ENCODE results near the gene WWC1.

Gene WWC1

DNA sequence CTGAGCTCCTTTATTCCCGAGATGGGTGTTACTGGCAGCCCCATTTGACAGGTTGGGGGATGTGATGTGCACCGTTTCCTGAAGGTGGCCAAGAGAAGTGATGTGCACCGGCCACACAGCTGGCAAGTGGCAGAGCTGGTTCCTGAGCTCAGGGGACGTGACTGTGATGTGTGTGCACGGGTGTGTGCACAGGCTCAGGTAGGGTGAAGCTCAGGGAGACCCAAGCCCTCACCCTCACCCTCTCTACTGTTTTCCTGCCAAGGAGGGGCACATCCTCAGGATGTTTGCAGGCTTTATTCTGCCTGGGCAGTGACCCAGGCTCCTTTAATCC, 56.6 kb downstream of the WWC1 start:
- no peaks in the 10 kb centered on the region for H3K36me3 Mint-ChIP-seq (ENCODE audit: low read depth)

DNA sequence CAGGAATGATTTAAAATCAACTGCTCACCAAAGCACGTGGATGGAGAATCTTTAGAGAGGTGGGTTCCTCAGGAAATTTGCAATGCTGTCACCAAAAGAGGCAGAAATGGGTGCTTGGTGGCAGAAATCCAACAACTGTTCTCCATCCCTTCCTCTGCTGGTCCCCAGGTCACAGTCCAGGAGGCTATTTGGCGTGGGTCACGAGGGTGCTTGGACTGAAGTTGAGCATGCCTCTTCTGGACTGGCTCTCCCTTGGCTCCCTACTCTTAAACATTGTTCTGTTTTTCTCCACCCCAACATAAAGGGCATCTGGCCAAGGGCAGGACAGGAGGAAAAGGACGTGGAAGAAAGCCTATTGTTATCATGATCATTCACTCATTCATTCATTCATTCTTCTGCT, 58.9 kb downstream of the WWC1 start:
- H3K4me1 Mint-ChIP-seq (ENCODE audit: low read depth): no peaks in the 10 kb centered on the region
- H3K4me3 Mint-ChIP-seq: no peak overlapping the region
- no peaks in the 10 kb centered on the region for H3K27me3 Mint-ChIP-seq
- H3K36me3 Mint-ChIP-seq (ENCODE audit: low read depth): no peaks in the 10 kb centered on the region
- H3K9me3 Mint-ChIP-seq: no peaks in the 10 kb centered on the region
- no peak overlapping the region for H3K27ac Mint-ChIP-seq

More for the DNA sequence above, 56.6 kb downstream of the WWC1 start:
- Mint-ChIP-seq H3K4me1 (ENCODE audit: low read depth) (no peaks in the 10 kb centered on the region), H3K9me3 (no peaks in the 10 kb centered on the region), H3K27me3 (peaks cover 3% of the 10 kb centered on the region), H3K27ac (no peak overlapping the region), H3K4me3 (no peak overlapping the region)

DNA sequence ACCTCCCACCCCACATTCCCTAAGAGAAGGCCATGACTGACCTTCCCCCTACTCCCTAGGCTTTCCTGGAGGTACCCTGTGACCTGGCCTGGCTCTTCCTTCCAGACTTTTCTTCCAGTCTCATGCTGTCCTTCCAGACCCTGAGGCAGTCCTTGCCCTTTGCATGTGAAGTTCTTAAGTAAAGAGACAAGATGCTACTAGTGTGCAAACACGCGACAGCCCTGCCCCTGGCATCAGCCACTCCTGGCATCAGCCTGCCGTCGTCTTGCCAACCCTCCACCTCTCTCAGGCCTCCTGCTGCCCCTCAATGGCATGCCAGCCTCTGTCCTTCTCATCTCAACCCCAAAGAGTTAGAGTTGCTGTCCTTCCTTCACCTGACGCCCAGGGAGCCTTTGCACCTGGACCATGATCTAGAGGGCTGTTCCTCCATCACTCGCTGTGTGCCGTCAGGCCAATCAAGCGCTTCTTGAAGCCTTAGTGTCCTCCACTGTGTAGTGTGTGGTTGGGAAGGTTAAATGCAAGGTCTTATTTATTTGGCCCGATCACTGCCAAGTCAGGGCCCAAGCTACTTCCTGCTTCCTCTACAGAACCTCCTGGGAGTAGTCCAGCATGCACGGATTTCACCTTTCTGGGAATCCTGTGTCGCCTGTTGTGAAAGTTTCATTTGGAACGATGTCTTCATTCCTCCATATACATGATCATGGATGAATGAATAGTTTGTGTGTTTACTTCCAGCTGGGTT, 61.9 kb downstream of the WWC1 start:
- Mint-ChIP-seq H3K4me1 (ENCODE audit: low read depth) (no peaks in the 10 kb centered on the region), H3K27me3 (no peaks in the 10 kb centered on the region), H3K27ac (no peak overlapping the region), H3K36me3 (ENCODE audit: low read depth) (no peaks in the 10 kb centered on the region), H3K9me3 (no peaks in the 10 kb centered on the region), H3K4me3 (no peak overlapping the region)

DNA sequence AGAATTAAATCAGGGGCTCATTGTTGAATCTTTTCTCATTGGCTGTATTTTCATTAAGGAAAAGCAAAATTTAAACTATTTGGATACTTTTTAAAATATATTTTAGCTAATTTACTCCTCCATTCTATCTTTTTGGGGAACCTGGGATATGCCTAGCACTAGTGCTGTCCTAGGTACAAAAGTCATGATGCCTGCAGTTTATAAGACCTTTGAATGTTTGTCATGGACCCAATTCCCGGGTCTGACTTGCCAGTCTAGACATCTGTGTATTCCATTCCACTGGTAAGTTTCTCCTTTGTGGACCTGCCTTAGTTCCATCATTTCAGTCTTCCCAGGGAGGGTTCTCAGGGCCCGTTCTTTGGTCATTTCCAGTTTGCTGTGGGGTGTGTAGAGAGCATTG, 63.0 kb downstream of the WWC1 start:
- Mint-ChIP-seq H3K36me3 (ENCODE audit: low read depth) (no peaks in the 10 kb centered on the region), H3K27ac (no peak overlapping the region), H3K4me1 (ENCODE audit: low read depth) (no peaks in the 10 kb centered on the region), H3K9me3 (no peaks in the 10 kb centered on the region), H3K4me3 (no peak overlapping the region), H3K27me3 (no peaks in the 10 kb centered on the region)

DNA sequence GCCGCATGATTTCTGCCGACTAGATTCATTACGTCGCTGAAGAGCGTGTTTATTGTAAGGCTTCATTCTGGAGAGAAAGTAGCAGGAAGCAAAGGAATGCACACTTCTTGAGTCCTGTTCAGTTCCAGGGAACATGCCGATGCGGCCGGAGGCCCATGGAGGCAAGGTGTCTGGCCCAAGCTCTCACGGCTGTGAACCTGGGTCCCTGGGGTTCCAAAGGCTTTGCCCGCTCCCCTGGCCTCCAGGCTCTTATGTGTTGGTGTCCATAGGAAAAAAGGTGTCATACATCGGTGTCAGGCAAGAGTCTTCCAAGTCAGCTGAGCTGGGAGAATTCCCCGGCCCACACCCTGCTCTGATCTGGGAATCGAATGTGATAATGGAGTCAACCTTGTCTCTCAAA, 64.7 kb downstream of the WWC1 start:
- H3K9me3 Mint-ChIP-seq: no peaks in the 10 kb centered on the region
- H3K27me3 Mint-ChIP-seq: no peaks in the 10 kb centered on the region
- no peaks in the 10 kb centered on the region for H3K4me1 Mint-ChIP-seq (ENCODE audit: low read depth)
- H3K4me3 Mint-ChIP-seq: no peak overlapping the region
- H3K27ac Mint-ChIP-seq: no peak overlapping the region
- no peaks in the 10 kb centered on the region for H3K36me3 Mint-ChIP-seq (ENCODE audit: low read depth)

DNA sequence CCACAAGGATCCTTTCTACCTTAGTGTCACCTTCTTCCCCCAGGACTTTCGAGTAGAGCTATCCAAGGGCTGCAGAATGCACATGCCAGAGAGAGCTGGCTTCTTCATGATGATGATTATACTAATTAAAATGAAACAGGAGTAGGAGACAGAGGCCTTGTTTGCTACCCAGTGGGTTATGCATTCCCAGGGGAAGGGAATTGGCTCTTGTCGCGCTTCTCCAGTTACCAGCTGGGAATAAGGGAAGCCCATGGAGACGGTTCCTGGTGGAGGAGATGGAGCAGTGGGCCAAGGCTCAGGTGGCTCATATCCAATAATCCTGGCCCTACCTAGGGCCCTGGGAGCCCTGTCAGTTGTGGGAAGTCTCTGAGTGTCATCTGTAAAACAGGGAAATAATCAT, 65.1 kb downstream of the WWC1 start:
- no peak overlapping the region for H3K27ac Mint-ChIP-seq
- no peaks in the 10 kb centered on the region for H3K9me3 Mint-ChIP-seq
- no peaks in the 10 kb centered on the region for H3K36me3 Mint-ChIP-seq (ENCODE audit: low read depth)
- H3K27me3 Mint-ChIP-seq: no peaks in the 10 kb centered on the region
- no peak overlapping the region for H3K4me3 Mint-ChIP-seq
- no peaks in the 10 kb centered on the region for H3K4me1 Mint-ChIP-seq (ENCODE audit: low read depth)

DNA sequence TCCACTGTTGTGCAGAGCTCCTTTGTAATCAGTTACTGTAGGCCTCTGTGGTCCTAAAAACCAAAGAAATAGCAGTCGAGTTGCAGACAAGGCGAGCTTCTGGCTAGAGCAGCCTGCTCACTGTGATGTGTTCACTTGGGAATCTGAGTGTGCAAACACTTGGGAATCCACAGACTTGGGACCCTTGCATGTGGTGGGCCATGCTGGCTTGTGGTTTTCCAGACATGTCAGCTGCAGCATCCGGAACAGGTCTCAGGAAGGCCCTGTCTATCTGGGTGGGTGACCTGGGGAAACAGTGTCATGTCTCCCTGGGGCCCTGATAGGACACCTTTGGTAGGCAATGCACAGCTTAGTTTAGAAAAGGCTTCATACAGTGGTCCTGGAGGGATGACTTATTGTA, 66.4 kb downstream of the WWC1 start:
- H3K36me3 Mint-ChIP-seq (ENCODE audit: low read depth): no peaks in the 10 kb centered on the region
- no peaks in the 10 kb centered on the region for H3K4me1 Mint-ChIP-seq (ENCODE audit: low read depth)
- no peak overlapping the region for H3K27ac Mint-ChIP-seq
- H3K4me3 Mint-ChIP-seq: no peak overlapping the region
- no peaks in the 10 kb centered on the region for H3K27me3 Mint-ChIP-seq
- H3K9me3 Mint-ChIP-seq: no peaks in the 10 kb centered on the region

DNA sequence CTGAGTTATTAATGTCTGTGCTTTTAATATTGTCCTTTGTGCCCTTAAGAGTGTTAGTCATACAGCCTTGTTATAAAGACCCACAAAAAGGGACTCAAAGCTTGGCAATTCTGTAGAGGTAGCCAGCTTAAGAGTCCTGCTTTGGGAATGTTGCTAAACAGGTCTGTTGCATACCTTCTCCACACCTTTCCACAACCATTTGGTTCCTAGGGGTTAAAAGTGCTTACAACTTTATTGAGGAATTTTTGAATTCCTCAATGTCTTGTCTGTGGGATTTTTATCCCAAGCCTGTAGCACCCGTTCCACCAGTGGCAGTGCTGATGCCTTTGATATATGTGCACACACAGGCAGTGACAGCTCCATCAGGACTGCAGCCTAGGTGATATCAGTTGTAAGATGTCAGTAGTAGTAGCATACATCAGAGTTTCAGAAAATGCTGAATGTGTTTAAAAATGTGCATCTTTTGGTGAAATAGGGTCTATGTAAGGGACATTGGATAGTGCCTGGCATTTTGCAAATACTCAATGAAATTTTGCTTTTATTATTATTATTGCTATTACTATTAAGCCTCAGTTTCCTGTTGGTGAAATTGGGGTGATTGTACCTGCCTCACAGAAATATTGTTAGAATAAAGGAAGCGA, 68.5 kb downstream of the WWC1 start:
- H3K4me3 Mint-ChIP-seq: no peak overlapping the region
- H3K27ac Mint-ChIP-seq: no peak overlapping the region
- no peaks in the 10 kb centered on the region for H3K36me3 Mint-ChIP-seq (ENCODE audit: low read depth)
- no peaks in the 10 kb centered on the region for H3K9me3 Mint-ChIP-seq
- no peaks in the 10 kb centered on the region for H3K4me1 Mint-ChIP-seq (ENCODE audit: low read depth)
- H3K27me3 Mint-ChIP-seq: no peaks in the 10 kb centered on the region

DNA sequence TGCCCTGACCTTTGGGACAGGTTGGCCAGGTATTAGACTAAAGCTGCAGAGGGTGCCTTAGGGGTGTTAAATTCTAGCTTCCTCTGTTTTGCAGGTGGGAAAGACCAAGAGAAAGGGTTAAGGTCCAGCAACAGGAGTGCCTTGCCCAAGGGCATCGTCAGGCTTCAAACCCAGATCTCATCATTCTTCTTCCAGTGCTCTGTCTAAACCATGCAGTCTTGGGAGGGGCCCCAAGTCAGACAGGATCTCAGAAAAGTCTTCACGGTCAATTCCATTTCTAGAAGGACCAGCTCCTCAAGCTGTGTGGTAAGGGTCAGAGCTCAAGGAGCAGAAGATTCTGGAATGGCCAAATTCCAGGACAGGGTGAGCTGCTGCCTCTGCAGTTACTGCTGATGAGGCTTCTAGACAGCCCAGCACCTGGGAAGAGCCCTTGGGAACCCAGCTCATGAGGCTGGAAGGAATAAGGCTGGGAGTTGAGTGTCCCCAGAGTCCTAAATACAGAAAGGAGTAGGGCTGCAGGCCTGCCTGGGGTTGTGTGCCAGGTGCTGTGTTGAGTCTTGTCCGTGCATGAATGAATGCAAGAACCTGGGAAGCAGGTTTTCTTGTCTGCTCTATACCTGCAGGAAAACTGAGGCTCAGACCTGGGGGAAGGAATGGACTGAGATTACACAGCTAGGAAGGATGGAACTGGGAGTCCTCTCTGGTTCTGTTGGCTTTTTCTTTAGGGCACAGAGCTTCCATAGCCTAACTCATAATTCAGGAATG, 69.3 kb downstream of the WWC1 start:
- Mint-ChIP-seq H3K27me3 (no peaks in the 10 kb centered on the region), H3K4me3 (no peak overlapping the region), H3K27ac (no peak overlapping the region), H3K36me3 (ENCODE audit: low read depth) (no peaks in the 10 kb centered on the region), H3K4me1 (ENCODE audit: low read depth) (no peaks in the 10 kb centered on the region), H3K9me3 (no peaks in the 10 kb centered on the region)

DNA sequence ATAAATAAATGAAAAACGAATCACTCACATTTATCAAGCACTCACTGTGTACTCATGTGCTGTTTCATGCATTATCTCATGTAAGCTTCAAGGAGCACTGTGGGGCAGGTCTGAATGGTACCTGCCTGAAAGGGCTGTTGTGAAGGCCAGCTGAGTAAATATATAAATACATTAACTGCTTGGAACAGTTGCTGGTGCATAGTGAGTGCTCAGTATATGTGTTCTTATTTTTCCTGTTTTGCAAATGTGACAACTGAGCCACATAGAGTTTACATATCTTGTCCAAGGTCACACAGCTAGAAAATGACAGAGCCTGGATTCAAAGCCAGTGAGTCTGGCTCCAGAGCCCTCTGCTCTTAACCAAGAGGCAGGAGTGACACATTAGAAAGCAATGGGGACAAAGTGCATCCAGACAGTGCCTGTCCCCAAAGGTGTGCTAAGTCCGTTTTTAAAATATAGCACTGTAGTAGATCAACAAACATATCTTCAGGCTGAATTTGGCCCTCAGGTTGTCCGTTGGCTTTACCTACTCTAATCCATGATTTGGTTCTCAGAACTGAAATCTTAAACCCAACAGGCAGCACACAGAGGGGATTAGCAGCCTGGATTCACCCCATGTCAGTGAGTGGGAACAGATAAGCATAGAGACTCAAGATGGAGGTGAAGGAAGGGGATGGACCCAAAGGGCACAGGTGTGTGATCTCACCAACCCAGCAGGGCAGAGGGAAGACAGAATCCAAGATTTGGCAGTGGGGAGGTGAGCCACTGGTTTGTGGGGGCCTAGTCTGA, 70.8 kb downstream of the WWC1 start:
- Mint-ChIP-seq H3K36me3 (ENCODE audit: low read depth) (no peaks in the 10 kb centered on the region), H3K27ac (no peak overlapping the region), H3K4me3 (no peak overlapping the region), H3K9me3 (no peaks in the 10 kb centered on the region), H3K4me1 (ENCODE audit: low read depth) (no peaks in the 10 kb centered on the region), H3K27me3 (no peaks in the 10 kb centered on the region)

DNA sequence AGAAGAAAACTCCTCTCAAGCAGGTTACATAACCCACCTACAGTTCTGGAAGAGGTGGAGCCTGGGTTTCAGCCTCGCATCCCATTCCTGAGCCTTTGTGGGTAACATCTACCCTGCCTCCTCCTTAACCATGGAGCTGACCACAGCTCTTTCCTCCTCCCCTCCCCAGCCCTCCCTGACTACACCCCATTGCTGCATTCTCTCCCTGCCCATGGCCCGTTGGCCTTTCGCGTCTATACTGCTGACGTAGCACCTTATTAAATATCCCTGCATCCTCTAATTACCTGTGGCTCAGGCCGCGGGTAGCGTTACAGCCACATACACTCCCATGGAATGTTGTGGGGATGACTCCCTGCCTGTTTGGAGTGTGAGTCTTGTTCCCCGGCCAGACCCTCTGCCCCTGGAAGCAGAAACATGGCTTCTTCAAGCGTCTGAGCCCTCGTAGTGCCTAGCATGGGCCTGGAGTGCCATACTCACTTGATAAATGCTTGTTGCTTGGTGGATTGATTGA, 72.8 kb downstream of the WWC1 start:
- Mint-ChIP-seq H3K27me3 (no peaks in the 10 kb centered on the region), H3K9me3 (no peaks in the 10 kb centered on the region), H3K27ac (no peak overlapping the region), H3K4me3 (no peak overlapping the region), H3K36me3 (ENCODE audit: low read depth) (no peaks in the 10 kb centered on the region), H3K4me1 (ENCODE audit: low read depth) (no peaks in the 10 kb centered on the region)

DNA sequence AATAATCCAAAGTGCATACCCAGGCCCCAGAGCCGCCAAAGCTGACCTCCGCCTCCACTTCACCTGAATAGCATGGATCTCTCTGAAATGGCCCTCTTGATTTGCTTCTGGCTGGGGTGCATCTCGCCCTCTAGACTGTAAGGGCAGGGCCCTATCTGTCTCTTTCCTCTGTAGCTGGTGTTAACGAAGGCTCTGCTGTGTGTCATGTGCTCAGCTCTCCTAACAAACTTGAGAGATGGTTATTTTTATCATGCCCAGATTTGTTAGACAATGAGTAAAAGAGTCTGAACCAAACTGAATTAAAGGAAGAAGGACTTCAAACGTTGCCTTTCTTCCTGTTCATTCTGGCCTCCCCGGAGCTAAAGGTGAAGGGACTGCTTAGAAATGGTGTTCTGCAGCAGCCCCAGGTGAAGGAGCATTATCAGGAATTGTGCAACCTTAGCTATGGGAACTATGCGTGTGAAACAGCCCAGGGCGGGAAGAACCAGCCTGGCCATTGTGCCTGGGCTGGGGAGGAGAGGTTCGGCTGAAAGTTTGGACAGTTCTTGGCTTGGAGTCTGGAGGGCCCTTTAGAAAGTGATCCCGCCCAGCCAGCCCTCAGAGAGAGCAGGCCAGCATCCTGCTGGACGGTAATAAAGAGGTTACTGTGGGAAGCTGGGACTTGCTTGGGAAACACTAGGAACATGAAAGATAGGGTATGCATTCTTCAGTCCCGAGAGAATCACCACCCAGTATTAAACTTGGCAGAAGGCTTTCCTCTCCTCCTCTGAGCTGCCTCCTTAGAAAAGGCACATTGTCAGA, 73.5 kb downstream of the WWC1 start:
- Mint-ChIP-seq H3K4me3 (no peak overlapping the region), H3K9me3 (no peaks in the 10 kb centered on the region), H3K27me3 (no peaks in the 10 kb centered on the region), H3K27ac (no peak overlapping the region), H3K4me1 (ENCODE audit: low read depth) (no peaks in the 10 kb centered on the region), H3K36me3 (ENCODE audit: low read depth) (no peaks in the 10 kb centered on the region)

DNA sequence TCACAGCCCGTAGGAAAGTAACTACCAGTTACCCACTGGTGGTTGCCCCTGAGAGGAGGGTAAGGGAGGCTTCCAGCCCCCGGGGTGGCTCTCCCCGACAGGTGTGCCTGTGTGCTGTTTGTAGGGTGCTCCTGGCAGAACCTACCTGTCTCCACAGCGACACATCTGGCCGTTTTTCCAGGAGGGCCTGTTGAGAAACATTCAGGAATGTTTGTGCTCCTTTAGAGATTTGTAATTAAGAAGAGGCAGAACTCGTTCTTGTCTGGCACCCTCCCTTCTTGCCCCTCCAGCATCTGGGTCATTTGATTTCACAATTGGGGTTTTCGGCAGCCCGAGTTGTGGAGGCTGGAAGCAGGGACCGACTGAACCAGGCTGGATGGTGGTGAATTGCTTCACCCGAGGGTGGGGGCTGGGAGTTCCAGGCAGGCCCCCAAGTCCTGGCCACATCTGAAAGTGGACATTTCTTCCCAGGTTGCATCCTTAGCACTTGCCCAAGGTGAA, 74.2 kb downstream of the WWC1 start:
- no peak overlapping the region for H3K27ac Mint-ChIP-seq
- H3K4me1 Mint-ChIP-seq (ENCODE audit: low read depth): no peaks in the 10 kb centered on the region
- H3K9me3 Mint-ChIP-seq: no peaks in the 10 kb centered on the region
- H3K36me3 Mint-ChIP-seq (ENCODE audit: low read depth): no peaks in the 10 kb centered on the region
- H3K27me3 Mint-ChIP-seq: no peaks in the 10 kb centered on the region
- H3K4me3 Mint-ChIP-seq: no peak overlapping the region

DNA sequence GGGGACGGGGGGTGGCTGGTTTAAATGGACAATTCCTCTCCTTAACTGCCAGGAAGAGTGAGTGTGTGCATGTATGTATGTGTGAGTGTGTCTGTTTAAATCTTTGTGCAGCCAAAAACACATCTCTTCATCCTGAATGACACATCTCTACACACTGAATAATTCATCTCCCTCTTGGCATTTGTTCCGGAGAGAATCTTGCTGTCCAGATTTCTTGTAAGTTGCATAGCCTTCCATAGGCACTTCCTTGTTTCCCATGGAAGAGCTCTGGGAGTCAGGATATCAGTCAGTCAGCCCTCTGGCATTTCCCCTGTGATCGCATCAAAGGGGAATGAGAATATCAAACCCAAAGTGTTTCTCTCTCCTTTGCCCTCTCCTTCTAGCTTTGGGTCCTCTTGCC, 74.7 kb downstream of the WWC1 start:
- no peaks in the 10 kb centered on the region for H3K27me3 Mint-ChIP-seq
- H3K9me3 Mint-ChIP-seq: no peaks in the 10 kb centered on the region
- no peak overlapping the region for H3K4me3 Mint-ChIP-seq
- no peaks in the 10 kb centered on the region for H3K36me3 Mint-ChIP-seq (ENCODE audit: low read depth)
- no peaks in the 10 kb centered on the region for H3K4me1 Mint-ChIP-seq (ENCODE audit: low read depth)
- no peak overlapping the region for H3K27ac Mint-ChIP-seq

Data from stimulated activated naive CD8-positive, alpha-beta T cell treated with anti-CD3 and anti-CD28 coated beads, Interleukin-15, Interleukin-2, amounts not matched to agents 100 ng/mL and 50 ng/mL, for 24 hours (primary cell).